Loucy (cell line): Measurements from ENCODE around the gene DEFB129.

Experiments
- CTCF ChIP-seq: fragments of 200-600 bp; sonication (generic); conservative IDR thresholded peaks from 2 replicates; pipeline ENCODE4 v1.5.1; 2014; ENCODE audit warnings: mild to moderate bottlenecking, antibody characterized with exemption, low read length
- EZH2phosphoT487 ChIP-seq: fragments of 200-600 bp; IDR thresholded peaks from 2 replicates; pipeline ENCODE4 v1.6.1; 2018; ENCODE audit warnings: antibody characterized with exemption, mild to moderate bottlenecking, moderate library complexity, borderline replicate concordance

GRCh38 chr20:252801-253200, 25.7 kb downstream of the DEFB129 start:
- no peak for TF ChIP-seq CTCF
- no peak for TF ChIP-seq EZH2phosphoT487
